ENCODE measurements around the gene NPAS3.

The NPAS3 gene

GRCh38 chr14:32938719-32939253, at the start of gene NPAS3:
NPAS3 (plus strand) TSS chr14:32938879.
- DNase-seq (ENCODE audit: low read depth) = no peak

- DNase-seq (ENCODE audit: low read depth) = no peak
Observed at GRCh38 chr14:32896979-32897697, 41.5 kb upstream of the NPAS3 start.

GRCh38 chr14:32897698-32898064, 41.0 kb upstream of the NPAS3 start:
- DNase-seq (ENCODE audit: low read depth) = no peak

GRCh38 chr14:32898876-32899275, 39.8 kb upstream of the NPAS3 start:
- no peak for DNase-seq (ENCODE audit: low read depth)

GRCh38 chr14:32900547-32900946, 38.1 kb upstream of the NPAS3 start:
- no peak for DNase-seq (ENCODE audit: low read depth)

GRCh38 chr14:32905013-32905412, 33.7 kb upstream of the NPAS3 start:
- no peak for DNase-seq (ENCODE audit: low read depth)

GRCh38 chr14:32906672-32907071, 32.0 kb upstream of the NPAS3 start:
- no peak for DNase-seq (ENCODE audit: low read depth)

- no peak for DNase-seq (ENCODE audit: low read depth)
Observed at GRCh38 chr14:32908196-32909084, 30.2 kb upstream of the NPAS3 start.

- no peak for DNase-seq (ENCODE audit: low read depth)
Observed at GRCh38 chr14:32913725-32914124, 25.0 kb upstream of the NPAS3 start.

GRCh38 chr14:32914391-32914790, 24.3 kb upstream of the NPAS3 start:
- no peak for DNase-seq (ENCODE audit: low read depth)

GRCh38 chr14:32920696-32921276, 17.9 kb upstream of the NPAS3 start:
- DNase-seq (ENCODE audit: low read depth) = no peak

- no peak for DNase-seq (ENCODE audit: low read depth)
Observed at GRCh38 chr14:32925439-32925838, 13.2 kb upstream of the NPAS3 start.

GRCh38 chr14:32932302-32932913, 6.3 kb upstream of the NPAS3 start:
- no peak for DNase-seq (ENCODE audit: low read depth)

GRCh38 chr14:32932914-32933628, 5.6 kb upstream of the NPAS3 start:
- DNase-seq (ENCODE audit: low read depth) = no peak

GRCh38 chr14:32933629-32934072, 5.0 kb upstream of the NPAS3 start:
- DNase-seq (ENCODE audit: low read depth) = no peak

- no peak for DNase-seq (ENCODE audit: low read depth)
Observed at GRCh38 chr14:32934073-32934880, 4.4 kb upstream of the NPAS3 start.

- no peak for DNase-seq (ENCODE audit: low read depth)
Observed at GRCh38 chr14:32934881-32935633, 3.6 kb upstream of the NPAS3 start.

- DNase-seq (ENCODE audit: low read depth) = no peak
Observed at GRCh38 chr14:32939254-32940065, 781 bp downstream of the NPAS3 start.

- no peak for DNase-seq (ENCODE audit: low read depth)
Observed at GRCh38 chr14:32940066-32940651, 1.5 kb downstream of the NPAS3 start.
